T follicular helper cell (primary cell): ENCODE measurements around the gene SLC16A2.

ENCODE experiments used
- DNase-seq: peaks from one replicate; pipeline ENCODE4 v3.0.0-alpha.2; 2020; ENCODE audit warnings: low read depth

Gene SLC16A2

GRCh38 chrX:74536832-74537371, 115.6 kb downstream of the SLC16A2 start:
- DNase-seq: no peak

- DNase-seq: no peak
Observed at GRCh38 chrX:74540635-74541249, 119.4 kb downstream of the SLC16A2 start.

- DNase-seq: no peak
Observed at GRCh38 chrX:74545880-74546523, 124.7 kb downstream of the SLC16A2 start.

- no peak for DNase-seq
Observed at GRCh38 chrX:74546984-74547383, 125.7 kb downstream of the SLC16A2 start.

GRCh38 chrX:74550295-74550802, 129.1 kb downstream of the SLC16A2 start:
- DNase-seq: peak; percentile 78

- no peak for DNase-seq
Observed at GRCh38 chrX:74551934-74552333, 130.6 kb downstream of the SLC16A2 start.

- no peak for DNase-seq
Observed at GRCh38 chrX:74557378-74557777, 136.1 kb downstream of the SLC16A2 start.

GRCh38 chrX:74578137-74578536, 156.8 kb downstream of the SLC16A2 start:
- DNase-seq: no peak

- DNase-seq: no peak
Observed at GRCh38 chrX:74579597-74580198, 158.4 kb downstream of the SLC16A2 start.
